ENCODE data around the gene ADAM8.

DNA sequence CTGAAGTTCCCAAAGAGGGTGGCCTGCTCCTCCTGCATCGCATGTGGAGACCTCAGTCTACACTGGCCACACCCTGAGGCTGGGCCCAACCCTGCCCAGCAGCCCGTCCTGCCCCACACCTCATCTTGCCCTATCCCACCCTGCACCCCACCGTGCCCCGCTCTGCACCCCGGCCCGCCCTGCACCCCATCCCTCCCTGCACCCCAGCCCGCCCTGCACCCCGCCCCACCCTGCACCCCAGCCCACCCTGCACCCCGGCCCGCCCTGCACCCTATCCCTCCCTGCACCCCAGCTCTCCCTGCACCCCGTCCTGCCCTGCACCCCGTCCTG lies 24.5 kb downstream of the ADAM8 start:
- no peak for TF ChIP-seq GATA2 (IDR thresholded peaks at IDR 0.05; ENCODE audit: low read depth, low read length)
- no peak for TF ChIP-seq GATA3 (IDR thresholded peaks at IDR 0.05; ENCODE audit: low read depth, low read length)
